ENCODE data around the gene USP5.

Gene USP5

DNA sequence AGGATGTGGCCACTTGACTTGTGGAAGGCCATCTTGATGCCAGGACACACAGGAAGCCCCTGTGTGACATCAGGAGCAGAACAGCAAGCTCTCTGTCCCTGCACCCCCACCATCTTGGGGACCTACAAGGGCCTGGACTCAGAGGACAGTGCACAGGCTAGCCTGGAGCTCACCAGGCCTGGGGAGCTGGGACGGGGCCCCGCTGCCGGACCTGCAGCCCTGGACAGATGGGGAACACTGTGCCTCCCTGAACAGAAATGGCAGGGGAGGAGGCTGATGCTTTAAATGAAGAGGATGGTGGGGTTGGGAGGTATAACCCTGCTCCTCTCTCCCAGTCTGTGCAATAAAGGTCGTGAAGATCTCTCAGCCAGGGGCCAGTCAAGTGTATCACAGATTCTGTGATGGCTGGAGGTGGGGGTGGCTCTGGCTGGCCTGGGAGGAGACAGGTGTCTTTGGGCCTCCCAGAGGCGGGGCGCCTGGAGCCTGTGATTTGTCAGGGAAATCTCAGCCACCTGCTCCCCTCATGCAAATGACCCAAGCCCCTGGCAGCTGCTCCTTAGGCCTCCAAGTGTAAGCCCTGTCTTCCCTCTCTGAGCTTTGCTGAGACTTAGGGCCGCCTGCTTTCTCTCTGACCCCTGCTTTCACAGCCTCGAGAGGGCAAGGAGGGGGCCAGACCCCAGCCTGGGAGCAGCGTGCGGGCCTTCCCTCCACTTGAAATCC, 12.3 kb upstream of the USP5 start:
- in situ Hi-C loops (cut with MboI; ENCODE audit: low sequenced_read_pairs, unreplicated experiment), result no loop called here
- DNase-seq (ENCODE audit: low spot score), result peak; percentile 80
- TF ChIP-seq, protein P1, sequence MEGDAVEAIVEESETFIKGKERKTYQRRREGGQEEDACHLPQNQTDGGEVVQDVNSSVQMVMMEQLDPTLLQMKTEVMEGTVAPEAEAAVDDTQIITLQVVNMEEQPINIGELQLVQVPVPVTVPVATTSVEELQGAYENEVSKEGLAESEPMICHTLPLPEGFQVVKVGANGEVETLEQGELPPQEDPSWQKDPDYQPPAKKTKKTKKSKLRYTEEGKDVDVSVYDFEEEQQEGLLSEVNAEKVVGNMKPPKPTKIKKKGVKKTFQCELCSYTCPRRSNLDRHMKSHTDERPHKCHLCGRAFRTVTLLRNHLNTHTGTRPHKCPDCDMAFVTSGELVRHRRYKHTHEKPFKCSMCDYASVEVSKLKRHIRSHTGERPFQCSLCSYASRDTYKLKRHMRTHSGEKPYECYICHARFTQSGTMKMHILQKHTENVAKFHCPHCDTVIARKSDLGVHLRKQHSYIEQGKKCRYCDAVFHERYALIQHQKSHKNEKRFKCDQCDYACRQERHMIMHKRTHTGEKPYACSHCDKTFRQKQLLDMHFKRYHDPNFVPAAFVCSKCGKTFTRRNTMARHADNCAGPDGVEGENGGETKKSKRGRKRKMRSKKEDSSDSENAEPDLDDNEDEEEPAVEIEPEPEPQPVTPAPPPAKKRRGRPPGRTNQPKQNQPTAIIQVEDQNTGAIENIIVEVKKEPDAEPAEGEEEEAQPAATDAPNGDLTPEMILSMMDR (IDR thresholded peaks at IDR 0.05; ENCODE audit: borderline replicate concordance, control extremely low read depth, extremely low read depth, insufficient read depth, missing control alignments), result no peak

DNA sequence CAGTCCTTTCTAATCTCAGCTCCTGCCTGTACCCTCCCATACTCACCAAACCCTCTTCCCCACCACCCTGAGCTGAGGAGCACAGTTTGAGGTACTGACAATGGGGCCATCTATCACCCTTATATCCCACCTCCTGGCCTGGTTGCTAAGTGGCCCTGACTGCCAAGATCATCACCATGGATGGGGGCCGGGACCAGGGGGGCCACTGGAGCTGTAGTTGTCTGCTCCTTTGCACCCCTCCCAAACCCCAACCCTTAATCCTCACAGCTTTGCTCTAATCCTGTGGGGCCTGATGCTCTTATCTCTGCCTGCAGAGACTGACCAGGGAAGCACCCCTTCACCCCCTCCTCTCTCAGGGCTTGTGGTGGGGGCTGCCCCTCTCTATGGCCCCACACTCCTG, 11.6 kb upstream of the USP5 start:
- no peak for DNase-seq (ENCODE audit: low spot score)
- TF ChIP-seq, protein P1 (IDR thresholded peaks at IDR 0.05; ENCODE audit: borderline replicate concordance, control extremely low read depth, extremely low read depth, insufficient read depth, missing control alignments), result no peak
- in situ Hi-C loops (cut with MboI; ENCODE audit: low sequenced_read_pairs, unreplicated experiment), result no loop called here

DNA sequence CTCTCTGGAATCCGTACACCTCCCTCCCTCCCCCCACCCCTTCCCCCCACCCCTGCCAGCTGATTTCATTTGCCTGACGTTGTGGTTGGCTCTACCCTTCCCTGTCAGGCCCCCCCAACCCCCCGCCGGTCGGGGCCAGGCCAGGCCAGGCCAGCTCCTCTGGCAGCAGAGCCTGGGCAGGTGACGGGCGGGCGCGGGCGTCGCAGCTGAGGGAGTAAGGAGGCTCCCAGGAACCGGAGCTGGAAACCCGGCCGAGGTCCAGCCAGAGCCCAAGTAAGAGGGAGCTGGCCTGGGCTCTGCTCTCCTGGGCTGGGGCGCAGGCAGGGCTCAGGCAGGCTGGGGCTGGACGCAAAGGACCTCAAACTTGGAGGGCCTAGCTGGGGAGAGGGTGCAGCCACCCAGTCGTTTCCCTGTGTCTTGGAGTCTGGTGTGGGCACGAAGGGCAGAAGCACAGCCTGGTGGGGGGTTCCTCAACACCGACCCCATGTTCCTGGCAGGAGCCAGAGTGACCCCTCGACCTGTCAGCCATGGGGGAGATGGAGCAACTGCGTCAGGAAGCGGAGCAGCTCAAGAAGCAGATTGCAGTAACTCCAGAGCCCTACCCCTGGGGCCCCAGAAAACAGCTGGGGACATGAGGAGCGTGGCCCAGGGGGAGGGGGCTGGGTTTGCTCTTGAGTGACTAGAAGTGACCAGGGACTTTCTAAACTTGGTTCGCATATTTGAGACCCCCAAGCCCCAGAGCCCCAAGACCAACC, 11.0 kb upstream of the USP5 start, which contains the start of gene GNB3:
TSS of gene GNB3 (plus strand) at position 165 of the 755 bp plus-strand sequence. CDS start at position 528, 363 bp downstream.
- in situ Hi-C loops (cut with MboI; ENCODE audit: low sequenced_read_pairs, unreplicated experiment), result no loop called here
- no peak for DNase-seq (ENCODE audit: low spot score)
- TF ChIP-seq, protein P1 (IDR thresholded peaks at IDR 0.05; ENCODE audit: borderline replicate concordance, control extremely low read depth, extremely low read depth, insufficient read depth, missing control alignments), result no peak

GRCh38 chr12:6842075-6842474, 9.9 kb upstream of the USP5 start:
- in situ Hi-C loops (cut with MboI; ENCODE audit: low sequenced_read_pairs, unreplicated experiment), result no loop called here
- no peak for DNase-seq (ENCODE audit: low spot score)
- TF ChIP-seq, protein P1 (IDR thresholded peaks at IDR 0.05; ENCODE audit: borderline replicate concordance, control extremely low read depth, extremely low read depth, insufficient read depth, missing control alignments), result no peak

DNA sequence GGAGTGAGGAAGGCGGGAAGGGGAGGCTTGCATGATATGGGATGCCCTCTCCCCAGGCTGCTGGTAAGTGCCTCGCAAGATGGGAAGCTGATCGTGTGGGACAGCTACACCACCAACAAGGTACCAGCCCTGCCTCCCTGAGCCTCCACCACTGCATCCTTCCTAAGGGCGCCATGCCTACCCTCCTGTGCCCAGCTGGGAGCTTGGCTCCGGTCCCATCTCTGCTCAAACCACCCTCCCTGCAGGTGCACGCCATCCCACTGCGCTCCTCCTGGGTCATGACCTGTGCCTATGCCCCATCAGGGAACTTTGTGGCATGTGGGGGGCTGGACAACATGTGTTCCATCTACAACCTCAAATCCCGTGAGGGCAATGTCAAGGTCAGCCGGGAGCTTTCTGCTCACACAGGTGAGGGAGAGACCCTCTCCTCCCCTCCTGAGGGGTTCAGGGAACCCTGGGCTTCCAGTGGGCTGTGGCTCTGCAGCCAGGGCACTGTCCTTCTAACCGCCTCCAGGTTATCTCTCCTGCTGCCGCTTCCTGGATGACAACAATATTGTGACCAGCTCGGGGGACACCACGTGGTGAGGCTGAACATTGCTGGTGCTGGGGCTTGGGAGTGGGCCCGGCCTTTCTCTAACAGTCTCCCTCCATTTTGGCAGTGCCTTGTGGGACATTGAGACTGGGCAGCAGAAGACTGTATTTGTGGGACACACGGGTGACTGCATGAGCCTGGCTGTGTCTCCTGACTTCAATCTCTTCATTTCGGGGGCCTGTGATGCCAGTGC, 8.6 kb upstream of the USP5 start:
- DNase-seq (ENCODE audit: low spot score), result no peak
- in situ Hi-C loops (cut with MboI; ENCODE audit: low sequenced_read_pairs, unreplicated experiment), result no loop called here
- TF ChIP-seq, protein P1 (IDR thresholded peaks at IDR 0.05; ENCODE audit: borderline replicate concordance, control extremely low read depth, extremely low read depth, insufficient read depth, missing control alignments), result no peak

DNA sequence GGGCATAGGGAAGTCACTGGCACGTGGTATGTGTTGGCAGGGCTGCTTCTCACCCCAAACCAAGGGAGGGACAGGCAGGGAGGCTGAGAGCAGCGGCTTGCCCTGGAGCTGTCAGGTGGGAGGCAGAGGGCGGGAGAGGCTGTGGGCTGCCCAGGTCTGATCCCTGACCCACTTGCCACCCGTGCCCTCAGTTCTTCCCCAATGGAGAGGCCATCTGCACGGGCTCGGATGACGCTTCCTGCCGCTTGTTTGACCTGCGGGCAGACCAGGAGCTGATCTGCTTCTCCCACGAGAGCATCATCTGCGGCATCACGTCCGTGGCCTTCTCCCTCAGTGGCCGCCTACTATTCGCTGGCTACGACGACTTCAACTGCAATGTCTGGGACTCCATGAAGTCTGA, 6.6 kb upstream of the USP5 start:
- in situ Hi-C loops (cut with MboI; ENCODE audit: low sequenced_read_pairs, unreplicated experiment), result no loop called here
- DNase-seq (ENCODE audit: low spot score), result no peak
- TF ChIP-seq, protein P1 (IDR thresholded peaks at IDR 0.05; ENCODE audit: borderline replicate concordance, control extremely low read depth, extremely low read depth, insufficient read depth, missing control alignments), result no peak

Data from GM13976 (cell line).